Muscle of arm (tissue), 12 donors: Measurements from ENCODE around the gene RAF1. TPM values are rescaled to one million over a fixed set of nuclear protein-coding genes. Genes with fewer than 3 reads are reported as not detected.
"Not testable (repeated sequence)": the region's sequence is repeated elsewhere in the genome, so short reads cannot be mapped to it uniquely, and the experiment has no call there.

ENCODE experiments used
- DNase-seq: peaks from one replicate; pipeline ENCODE4 v3.0.0-alpha.2; 2013
- polyA plus RNA-seq, 12 donors: library from polyadenylated mRNA; unstranded; fragments of 120-200 nt; gene quantifications; one replicate each; pipeline ENCODE4 v1.2.1, GENCODE V29; 2013; ENCODE audit not compliant: insufficient read length in 12 of 12

The RAF1 gene
- polyA plus RNA-seq, 12 donors = 75.4 to 129 (median 107) TPM; not detected in 1

GRCh38 chr3:12681089-12681942 lies 17.4 kb upstream of the RAF1 start:
- DNase-seq = no peak

DNA sequence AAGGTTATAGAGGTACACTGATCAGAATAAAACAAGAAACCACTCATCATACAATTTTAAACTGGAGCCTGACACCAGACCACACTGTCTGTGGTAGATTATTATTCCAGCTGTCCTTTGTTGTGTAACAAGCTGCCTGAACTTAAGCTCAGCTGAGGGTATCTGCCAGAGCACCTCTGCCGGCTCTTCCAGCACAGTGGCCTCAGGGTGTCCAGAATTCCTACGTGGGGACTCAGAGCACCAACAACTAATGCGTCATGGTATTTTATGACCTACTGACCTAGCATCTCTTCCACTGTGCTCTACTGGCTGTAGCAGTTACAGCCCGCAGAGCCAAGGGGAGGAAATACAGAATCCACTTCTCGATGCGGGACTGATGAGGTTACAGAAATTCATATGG lies 15.6 kb upstream of the RAF1 start:
- DNase-seq = peak; percentile 16

GRCh38 chr3:12677616-12678015 lies 13.7 kb upstream of the RAF1 start:
- no peak for DNase-seq

DNA sequence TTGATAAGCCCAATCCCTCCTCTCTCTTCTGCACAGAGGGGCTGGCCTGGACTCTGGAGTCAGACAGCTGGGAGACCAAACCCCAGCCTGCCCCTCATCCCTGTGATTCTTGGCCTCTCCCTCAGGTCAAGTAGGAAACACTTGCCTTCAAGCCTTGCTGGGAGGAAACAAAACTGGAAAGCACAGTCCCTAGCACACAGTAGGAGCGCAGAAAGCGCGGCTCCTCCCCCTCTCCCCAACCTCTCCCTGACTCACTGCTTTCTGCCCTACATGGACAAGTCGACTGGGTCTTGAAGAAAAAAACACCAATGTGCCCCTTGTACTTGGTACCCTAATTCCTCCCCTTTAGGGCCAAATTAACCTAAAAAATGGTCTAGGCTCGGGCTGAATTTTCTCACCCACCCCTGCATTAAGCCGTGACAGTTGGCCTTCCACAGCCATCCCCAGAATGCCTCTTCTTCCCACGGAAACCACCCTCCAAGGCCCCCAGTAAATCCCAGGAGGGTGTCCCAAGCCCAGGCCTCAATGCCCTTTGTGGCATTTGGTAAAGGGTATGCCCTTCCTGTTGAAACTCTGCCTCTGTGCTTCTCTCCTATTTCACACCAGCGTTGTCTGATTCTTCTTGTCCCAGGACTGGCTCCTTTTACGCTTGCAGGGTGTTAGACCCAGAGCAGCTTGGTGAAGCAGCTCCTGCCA lies 11.3 kb upstream of the RAF1 start:
- no peak for DNase-seq

DNA sequence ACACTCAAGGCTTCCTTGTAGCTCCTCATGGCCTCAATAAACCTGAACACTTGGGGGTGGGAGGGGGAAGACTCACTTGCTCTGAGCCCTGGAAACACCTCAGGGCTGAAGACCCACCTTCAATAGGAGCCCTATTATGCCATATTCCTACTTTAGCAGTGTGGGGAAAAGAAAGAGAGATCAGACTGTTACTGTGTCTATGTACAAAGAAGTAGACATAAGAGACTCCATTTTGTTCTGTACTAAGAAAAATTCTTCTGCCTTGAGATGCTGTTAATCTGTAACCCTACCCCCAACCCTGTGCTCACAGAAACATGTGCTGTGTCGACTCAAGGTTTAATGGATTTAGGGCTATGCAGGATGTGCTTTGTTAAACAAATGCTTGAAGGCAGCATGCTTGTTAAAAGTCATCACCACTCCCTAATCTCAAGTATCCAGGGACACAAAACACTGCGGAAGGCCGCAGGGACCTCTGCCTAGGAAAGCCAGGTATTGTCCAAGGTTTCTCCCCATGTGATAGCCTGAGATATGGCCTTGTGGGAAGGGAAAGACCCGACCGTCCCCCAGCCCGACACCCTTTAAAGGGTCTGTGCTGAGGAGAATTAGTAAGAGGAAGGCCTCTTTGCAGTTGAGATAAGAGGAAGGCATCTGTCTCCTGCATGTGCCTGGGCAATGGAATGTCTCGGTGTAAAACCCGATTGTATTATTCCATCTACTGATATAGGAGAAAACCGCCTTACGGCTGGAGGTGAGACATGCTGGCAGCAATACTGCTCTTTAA lies 10.2 kb upstream of the RAF1 start:
- DNase-seq = not testable (repeated sequence)

- no peak for DNase-seq
Measured at GRCh38 chr3:12671120-12671450, 7.2 kb upstream of the RAF1 start.

DNA sequence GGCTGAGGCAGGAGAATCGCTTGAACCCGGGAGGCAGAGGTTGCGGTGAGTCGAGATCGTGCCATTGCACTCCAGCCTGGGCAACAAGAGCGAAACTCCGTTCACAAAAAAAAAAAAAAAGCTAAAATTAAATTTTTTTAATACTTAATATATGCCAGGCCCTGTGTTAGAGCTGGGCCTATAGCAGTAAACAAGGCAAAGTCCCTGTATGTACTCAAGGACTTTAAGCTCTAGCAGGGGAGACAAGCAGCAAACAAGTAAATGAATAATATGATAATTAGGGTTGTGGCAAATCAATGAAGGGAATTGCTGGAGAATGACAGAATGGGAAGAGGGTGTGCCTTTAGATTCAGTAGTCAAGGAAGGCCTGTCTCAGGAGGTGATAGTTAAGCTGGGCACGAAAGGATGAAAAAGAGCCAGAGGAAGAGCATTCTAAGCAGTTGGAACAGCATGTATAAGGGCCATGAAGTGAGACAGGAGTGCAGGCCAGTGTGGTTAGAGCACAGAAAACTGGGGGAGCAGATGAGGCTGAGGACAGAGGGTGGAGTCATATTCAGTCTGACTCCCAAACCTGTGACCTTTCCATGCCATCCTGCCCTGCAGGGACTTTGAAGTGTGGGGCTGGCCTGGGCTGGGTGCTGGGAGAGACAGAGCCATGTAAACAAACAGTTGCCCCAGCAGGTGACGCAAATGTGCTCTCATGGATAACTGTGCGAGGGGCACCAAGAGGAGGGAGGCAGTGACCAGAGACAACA lies 6.6 kb upstream of the RAF1 start:
- no peak for DNase-seq

GRCh38 chr3:12663401-12663935 lies 449 bp downstream of the RAF1 start:
- DNase-seq = peak; percentile 53

DNA sequence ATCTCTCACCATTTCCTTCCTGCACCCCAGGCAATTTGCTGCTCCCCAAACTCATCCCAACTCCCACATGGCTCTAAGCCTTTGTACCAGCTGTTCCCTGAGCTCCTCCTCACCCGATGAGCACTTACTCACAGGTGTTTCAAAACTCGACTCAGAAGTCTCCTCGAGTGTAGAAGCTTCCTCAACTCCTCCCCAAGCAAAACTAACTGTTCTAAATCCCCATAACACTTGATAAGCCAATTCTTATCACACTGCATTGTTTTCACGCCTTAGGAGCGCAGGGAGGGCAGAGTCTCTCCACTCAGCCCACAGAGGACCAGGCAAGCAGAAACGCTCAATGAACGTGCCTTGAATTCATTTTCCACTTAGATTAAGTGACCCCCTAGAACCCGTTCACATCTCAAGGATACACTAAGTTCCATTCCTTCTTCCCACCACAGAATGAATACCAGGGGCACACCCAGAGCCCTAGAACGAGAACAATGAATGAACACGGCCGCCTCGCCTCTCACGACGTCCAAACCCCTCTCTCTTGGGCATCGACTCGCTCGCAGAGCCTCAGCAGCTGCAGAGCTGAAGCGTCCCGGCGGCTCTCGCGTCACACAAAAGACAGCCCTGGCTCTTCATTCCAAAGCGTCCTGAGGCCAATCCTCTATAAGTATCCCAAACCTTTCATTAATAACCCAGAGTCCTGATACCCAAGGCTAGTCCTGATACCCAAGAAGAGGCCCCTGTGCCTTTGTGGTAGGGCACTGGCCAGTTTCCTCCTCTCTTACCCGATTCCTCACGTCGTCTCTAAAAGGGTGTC lies 1.1 kb downstream of the RAF1 start:
- DNase-seq = peak; percentile 64

GRCh38 chr3:12661926-12662592 lies 1.9 kb downstream of the RAF1 start:
- no peak for DNase-seq

- not testable (repeated sequence) for DNase-seq
Measured at GRCh38 chr3:12661375-12661774, 2.5 kb downstream of the RAF1 start.

GRCh38 chr3:12660196-12660595 lies 3.7 kb downstream of the RAF1 start:
- no peak for DNase-seq

DNA sequence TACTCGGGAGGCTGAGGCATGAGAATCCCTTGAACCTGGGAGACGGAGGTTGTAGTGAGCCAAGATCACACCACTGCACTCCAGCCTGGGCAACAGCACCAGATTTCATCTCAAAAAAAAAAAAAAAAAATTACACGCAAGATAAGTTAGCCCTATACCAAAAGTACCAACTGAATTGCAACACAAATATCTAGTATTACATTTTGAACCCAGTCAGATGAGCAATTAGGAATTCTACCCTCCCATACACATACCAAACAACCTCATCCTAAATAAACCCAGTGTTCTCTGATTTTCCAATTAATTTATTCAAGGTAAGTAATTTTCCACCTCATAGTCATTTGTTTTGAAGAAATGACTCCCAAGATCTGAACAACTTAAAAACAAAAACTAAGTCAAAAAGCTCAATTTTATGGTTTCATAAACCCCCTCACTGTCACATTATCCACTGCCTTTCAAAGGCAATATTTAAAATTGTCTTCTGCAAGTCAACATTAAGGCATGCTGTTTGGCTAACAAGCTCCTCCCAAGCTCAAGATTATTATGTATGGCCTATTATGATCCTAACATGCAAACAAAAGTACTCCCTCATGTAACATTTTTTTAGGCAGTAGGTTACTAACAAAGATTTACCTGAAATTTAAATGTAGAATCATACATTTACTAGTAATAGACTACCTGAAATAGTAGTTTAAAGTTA lies 4.5 kb downstream of the RAF1 start:
- DNase-seq = no peak

DNA sequence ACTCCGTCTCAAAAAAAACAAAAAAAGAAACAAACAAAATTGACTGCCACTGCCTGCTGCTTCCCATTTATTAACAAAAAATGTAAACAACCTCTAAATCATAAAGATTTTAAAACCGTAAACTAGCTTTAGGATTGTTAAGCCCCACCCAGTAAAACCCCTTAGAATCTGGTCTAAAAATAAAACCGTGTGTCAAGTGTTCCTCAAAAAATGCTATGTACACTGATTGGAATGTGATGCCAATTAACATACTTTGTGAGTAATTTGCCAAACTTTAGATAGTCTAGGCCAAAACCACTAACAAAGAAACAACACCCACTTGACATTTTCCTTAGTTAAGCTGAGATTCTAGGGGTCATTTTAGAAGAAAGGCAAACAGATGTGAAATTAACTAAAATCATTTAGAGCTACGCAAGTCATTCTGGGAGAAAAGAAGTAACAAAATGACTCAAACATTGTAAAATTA lies 5.3 kb downstream of the RAF1 start:
- DNase-seq = no peak

GRCh38 chr3:12656850-12657249 lies 7.1 kb downstream of the RAF1 start:
- no peak for DNase-seq

- no peak for DNase-seq
Measured at GRCh38 chr3:12656193-12656592, 7.7 kb downstream of the RAF1 start.

DNA sequence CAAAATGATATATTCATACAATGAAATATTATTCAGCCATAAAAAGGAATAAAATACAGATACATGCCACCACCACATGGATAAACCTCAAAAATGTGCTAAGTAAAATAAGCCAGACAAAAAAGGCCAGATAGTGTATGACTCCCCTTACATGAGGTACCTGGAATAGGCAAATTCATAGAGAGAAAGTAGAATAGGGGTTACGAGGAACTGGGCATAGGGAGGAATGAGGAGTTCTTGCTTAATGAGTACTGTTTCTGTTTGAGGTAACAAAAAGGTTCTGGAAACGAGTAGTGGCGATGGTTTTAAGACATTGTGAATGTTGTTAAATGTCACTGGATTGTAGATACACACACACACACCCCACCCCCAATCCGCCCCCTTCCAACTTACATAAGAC lies 8.2 kb downstream of the RAF1 start:
- DNase-seq = no peak

DNA sequence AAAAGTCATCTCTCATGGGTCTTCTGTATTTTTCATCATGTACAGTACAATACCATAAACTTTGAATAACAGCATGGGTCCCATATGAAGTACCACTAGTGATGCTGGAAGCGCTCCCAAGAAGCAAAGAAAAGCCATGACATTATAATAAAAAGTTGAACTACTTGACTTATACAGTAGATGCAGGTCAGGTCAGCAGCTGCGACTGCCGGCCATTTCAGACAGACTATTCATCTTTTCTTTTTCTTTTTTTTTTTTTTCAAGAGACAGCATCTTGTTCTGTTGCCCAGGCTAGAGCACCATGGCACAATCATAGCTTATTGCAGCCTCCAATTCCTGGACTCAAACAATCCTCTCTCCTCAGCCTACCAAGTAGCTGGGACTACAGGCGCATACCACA lies 10.2 kb downstream of the RAF1 start:
- no peak for DNase-seq

DNA sequence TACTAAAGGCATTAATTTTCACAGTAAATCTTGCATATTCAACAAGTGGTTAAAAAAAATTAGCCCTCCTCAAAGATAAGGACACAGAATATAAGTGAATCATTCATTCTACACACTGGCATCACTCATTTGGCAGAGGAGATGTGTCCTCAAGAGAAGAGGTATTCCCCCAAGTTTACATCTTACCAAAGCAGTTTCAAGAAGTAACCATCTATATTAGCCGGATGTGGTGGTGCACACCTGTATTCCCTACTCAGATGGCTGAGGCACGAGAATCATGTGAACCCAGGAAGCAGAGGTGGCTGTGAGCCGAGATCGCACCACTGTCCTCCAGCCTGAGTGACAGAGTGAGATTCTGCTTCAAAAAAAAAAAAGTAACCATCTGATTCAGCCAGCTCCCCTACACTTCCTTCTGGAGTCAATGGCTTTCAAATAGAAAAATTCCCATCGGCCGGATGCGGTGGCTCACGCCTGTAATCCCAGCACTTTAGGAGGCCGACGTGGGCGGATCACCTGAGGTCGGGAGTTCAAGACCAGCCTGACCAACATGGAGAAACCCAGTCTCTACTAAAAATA lies 15.4 kb downstream of the RAF1 start:
- no peak for DNase-seq
